HL-60 (cell line): Measurements from ENCODE around the gene CCNY.

Experiments used
- DNase-seq, 2 experiments: peaks; one replicate each; pipeline ENCODE4 v3.0.0-alpha.2; 2010 to 2020; ENCODE audit warnings: low read depth in 1 of 2, low spot score in 1 of 2
- H3K27ac ChIP-seq: fragments of 250-450 bp; sonication (Bioruptor Pico); replicated peaks from 2 replicates; pipeline ENCODE4 v1.5.1; 2020; ENCODE audit warnings: mild to moderate bottlenecking, moderate library complexity
- H3K27me3 ChIP-seq: fragments of 250-450 bp; sonication (Bioruptor Pico); 2 replicates; pipeline ENCODE4 v1.5.1; 2021; ENCODE audit warnings: mild to moderate bottlenecking, moderate library complexity; ENCODE audit not compliant: insufficient read depth, poor library complexity, severe bottlenecking
- H3K4me3 ChIP-seq: replicated peaks from 2 replicates; pipeline ENCODE4 v1.5.1; 2011; ENCODE audit warnings: mild to moderate bottlenecking, control low read depth, low read length; ENCODE audit not compliant: insufficient read depth
- CTCF ChIP-seq: IDR thresholded peaks from one replicate; pipeline ENCODE4 v1.5.1; 2011; ENCODE audit warnings: low read length, control low read depth, inconsistent platforms; ENCODE audit not compliant: insufficient read depth
- GABPA ChIP-seq: IDR thresholded peaks from 2 replicates; pipeline ENCODE4 v1.6.1; 2012; ENCODE audit warnings: low read depth
- POLR2AphosphoS5 ChIP-seq: IDR thresholded peaks from 2 replicates; pipeline ENCODE4 v1.6.1; 2012; ENCODE audit warnings: low read depth
- REST ChIP-seq: IDR thresholded peaks from 2 replicates; pipeline ENCODE4 v1.6.1; 2012; ENCODE audit warnings: low read depth; ENCODE audit not compliant: insufficient replicate concordance
- SPI1 ChIP-seq: IDR thresholded peaks from 2 replicates; pipeline ENCODE4 v1.6.1; 2012; ENCODE audit warnings: low read depth, mild to moderate bottlenecking, borderline replicate concordance

Gene CCNY

GRCh38 chr10:35356725-35357092 lies 20.4 kb downstream of the CCNY start:
- TF ChIP-seq SPI1 (no peak), CTCF (no peak), REST (no peak), GABPA (no peak), POLR2AphosphoS5 (no peak)
- no peak overlapping the region for H3K4me3 ChIP-seq
- DNase-seq = no peak
- no peak overlapping the region for H3K27ac ChIP-seq
- no peaks in the 10 kb centered on the region for H3K27me3 ChIP-seq

- Histone ChIP-seq H3K27me3 (no peaks in the 10 kb centered on the region), H3K4me3 (no peak overlapping the region), H3K27ac (no peak overlapping the region)
- no peak for DNase-seq
- TF ChIP-seq SPI1 (no peak), GABPA (no peak), POLR2AphosphoS5 (no peak), CTCF (no peak), REST (no peak)
These were observed 22.7 kb downstream of the CCNY start for GRCh38 chr10:35359056-35359455.

GRCh38 chr10:35359873-35360272 lies 23.6 kb downstream of the CCNY start:
- H3K27ac ChIP-seq = no peak overlapping the region
- TF ChIP-seq POLR2AphosphoS5 = no peak
- no peak for TF ChIP-seq SPI1
- no peak for TF ChIP-seq CTCF
- TF ChIP-seq REST = no peak
- no peak for TF ChIP-seq GABPA
- H3K4me3 ChIP-seq = no peak overlapping the region
- no peak for DNase-seq
- no peaks in the 10 kb centered on the region for H3K27me3 ChIP-seq
